WTC11 (cell line): ENCODE data around the gene ZNF500. TPM values are rescaled to one million over a fixed set of nuclear protein-coding genes. Genes with fewer than 3 reads are reported as not detected.

Experiments used
- ATAC-seq: fragments of 200-7000 bp; cut with Tn5 transposase; 2 replicates; pipeline ENCODE4 v1.10.0; 2021; ENCODE audit warnings: mild to moderate bottlenecking, moderate library complexity
- CTCF ChIA-PET: fragments of 300-600 bp; sonication (Branson Sonifier 250); formaldehyde crosslinking; loops from one replicate; lab custom pipeline; 2021; ENCODE audit warnings: antibody characterized with exemption; lab: Charles Lee
- POLR2A ChIA-PET: fragments of 350-600 bp; sonication (Branson Sonifier 250); formaldehyde crosslinking; loops from one replicate; lab custom pipeline; 2021; ENCODE audit warnings: antibody characterized with exemption; lab: Charles Lee
- DNase-seq: peaks from one replicate; pipeline ENCODE4 v3.0.0; 2021; ENCODE audit warnings: low spot score
- H3K27ac Mint-ChIP-seq: 2 replicates; pipeline ENCODE4 v1.8.0; 2021; ENCODE audit warnings: mixed read lengths
- H3K27me3 Mint-ChIP-seq: 2 replicates; pipeline ENCODE4 v1.8.0; 2021; ENCODE audit warnings: low read depth, mild to moderate bottlenecking, moderate library complexity, mixed read lengths
- H3K36me3 Mint-ChIP-seq: 2 replicates; pipeline ENCODE4 v1.8.0; 2021; ENCODE audit warnings: mixed read lengths
- H3K4me1 Mint-ChIP-seq: 2 replicates; pipeline ENCODE4 v1.8.0; 2022; ENCODE audit warnings: mixed read lengths
- H3K4me3 Mint-ChIP-seq: 2 replicates; pipeline ENCODE4 v1.8.0; 2021; ENCODE audit warnings: mild to moderate bottlenecking, moderate library complexity, mixed read lengths
- H3K9me3 Mint-ChIP-seq: 2 replicates; pipeline ENCODE4 v1.8.0; 2021; ENCODE audit warnings: mixed read lengths
- AFF4 ChIP-seq: sonication (generic); formaldehyde crosslinking; IDR thresholded peaks from 2 replicates; pipeline ENCODE4 v1.8.1; 2023; ENCODE audit warnings: mild to moderate bottlenecking, missing genetic modification reagents, borderline replicate concordance
- AR ChIP-seq: fragments of 250-450 bp; sonication (Bioruptor Pico); IDR thresholded peaks from 2 replicates; pipeline ENCODE4 v1.9.0; 2021; ENCODE audit warnings: mild to moderate bottlenecking
- ARID4B ChIP-seq: sonication (generic); formaldehyde crosslinking; IDR thresholded peaks from 2 replicates; pipeline ENCODE4 v1.8.0; 2023; ENCODE audit warnings: missing genetic modification reagents, mild to moderate bottlenecking, borderline replicate concordance
- CBFB ChIP-seq: sonication (generic); formaldehyde crosslinking; IDR thresholded peaks from 2 replicates; pipeline ENCODE4 v1.8.1; 2022; ENCODE audit warnings: mild to moderate bottlenecking, low read depth, missing genetic modification reagents
- CREM ChIP-seq: sonication (generic); formaldehyde crosslinking; IDR thresholded peaks from 2 replicates; pipeline ENCODE4 v1.8.1; 2022; ENCODE audit warnings: mild to moderate bottlenecking, missing genetic modification reagents, moderate library complexity
- E2F4 ChIP-seq: sonication (generic); formaldehyde crosslinking; IDR thresholded peaks from 2 replicates; pipeline ENCODE4 v1.8.1; 2022; ENCODE audit warnings: low read depth, mild to moderate bottlenecking, moderate library complexity, missing genetic modification reagents, borderline replicate concordance
- EMX1 ChIP-seq: fragments of 250-450 bp; sonication (Bioruptor Pico); IDR thresholded peaks from 2 replicates; pipeline ENCODE4 v1.8.0; 2021; ENCODE audit warnings: mild to moderate bottlenecking
- FOXP4 ChIP-seq: sonication (generic); formaldehyde crosslinking; IDR thresholded peaks from 2 replicates; pipeline ENCODE4 v1.8.0; 2022; ENCODE audit warnings: mild to moderate bottlenecking, missing genetic modification reagents
- GTF2I ChIP-seq: fragments of 250-450 bp; sonication (Bioruptor Pico); conservative IDR thresholded peaks from 2 replicates; pipeline ENCODE4 v1.4.0; 2021; ENCODE audit warnings: mild to moderate bottlenecking
- HMGXB4 ChIP-seq: sonication (generic); formaldehyde crosslinking; IDR thresholded peaks from 2 replicates; pipeline ENCODE4 v1.8.1; 2023; ENCODE audit warnings: mild to moderate bottlenecking, moderate library complexity, missing genetic modification reagents
- IRF1 ChIP-seq: sonication (generic); formaldehyde crosslinking; IDR thresholded peaks from 2 replicates; pipeline ENCODE4 v1.8.0; 2023; ENCODE audit warnings: missing genetic modification reagents
- IRF2 ChIP-seq: sonication (generic); formaldehyde crosslinking; IDR thresholded peaks from 2 replicates; pipeline ENCODE4 v1.8.0; 2022; ENCODE audit warnings: low read depth, missing genetic modification reagents, borderline replicate concordance
- MYBL2 ChIP-seq: sonication (generic); formaldehyde crosslinking; IDR thresholded peaks from 2 replicates; pipeline ENCODE4 v1.8.1; 2023; ENCODE audit warnings: mild to moderate bottlenecking, moderate library complexity, missing genetic modification reagents
- PRRX2 ChIP-seq: fragments of 250-450 bp; sonication (Bioruptor Pico); IDR thresholded peaks from 2 replicates; pipeline ENCODE4 v1.8.0; 2021; ENCODE audit warnings: mild to moderate bottlenecking
- USF2 ChIP-seq: sonication (generic); formaldehyde crosslinking; IDR thresholded peaks from 2 replicates; pipeline ENCODE4 v1.8.1; 2023; ENCODE audit warnings: mild to moderate bottlenecking, missing genetic modification reagents, moderate library complexity
- ZBTB21 ChIP-seq: sonication (generic); formaldehyde crosslinking; IDR thresholded peaks from 2 replicates; pipeline ENCODE4 v1.8.1; 2023; ENCODE audit warnings: mild to moderate bottlenecking, missing genetic modification reagents, borderline replicate concordance
- ZNF423 ChIP-seq: fragments of 250-450 bp; sonication (Bioruptor Pico); IDR thresholded peaks from 2 replicates; pipeline ENCODE4 v2.1.2; 2022; ENCODE audit warnings: mild to moderate bottlenecking, moderate library complexity
- ZNF671 ChIP-seq: fragments of 250-450 bp; sonication (Bioruptor Pico); IDR thresholded peaks from 2 replicates; pipeline ENCODE4 v1.8.0; 2021; ENCODE audit warnings: mild to moderate bottlenecking
- total RNA-seq: library from RNA; stranded (reverse); gene quantifications from 3 replicates; pipeline ENCODE4 v1.2.3, GENCODE V29; 2021

ZNF500 gene
- total RNA-seq, 1 experiment from 2014 or later = 19.9 TPM

GRCh38 chr16:4750896-4751295, 16.1 kb downstream of the ZNF500 start (continued):
- TF ChIP-seq AR (CRISPR knock-in tag) = no peak
- TF ChIP-seq CBFB (CRISPR knock-in tag) = no peak
- no peak for TF ChIP-seq USF2 (CRISPR knock-in tag)
- TF ChIP-seq FOXP4 (CRISPR knock-in tag) = no peak
- TF ChIP-seq MYBL2 = no peak
- TF ChIP-seq ZBTB21 (CRISPR knock-in tag) = no peak
- TF ChIP-seq IRF1 (CRISPR knock-in tag) = no peak
- no peak for TF ChIP-seq ZNF671 (CRISPR knock-in tag)
- TF ChIP-seq GTF2I (CRISPR knock-in tag) = no peak
- TF ChIP-seq IRF2 (CRISPR knock-in tag) = no peak
- no peak for TF ChIP-seq EMX1
- no peak for TF ChIP-seq PRRX2 (CRISPR knock-in tag)

- no peak for DNase-seq
- Mint-ChIP-seq H3K9me3 (no peaks in the 10 kb centered on the region), H3K4me3 (no peak overlapping the region), H3K36me3 (peaks cover 14% of the 10 kb centered on the region), H3K27me3 (no peaks in the 10 kb centered on the region), H3K4me1 (peaks cover 2% of the 10 kb centered on the region; the same call in 1 of the 2 replicates), H3K27ac (no peak overlapping the region)
- ChIA-PET CTCF (interaction anchor here (0.7 to 1.6 kb wide), 2 partner anchors 52 to 99 kb away, joined by 3 to 5 read pairs; partner anchors contain the start of gene ROGDI), POLR2A (no interaction called here)
- ATAC-seq = no peak
- TF ChIP-seq ZNF423 (no peak), AFF4 (CRISPR knock-in tag) (no peak), CREM (CRISPR knock-in tag) (no peak), E2F4 (CRISPR knock-in tag) (no peak), HMGXB4 (CRISPR knock-in tag) (no peak), ARID4B (CRISPR knock-in tag) (no peak), IRF2 (CRISPR knock-in tag) (no peak)
These were observed 17.2 kb downstream of the ZNF500 start for GRCh38 chr16:4749700-4750257.
